Activated T-cell treated with anti-CD3 and anti-CD28 coated beads, Interleukin-2, amount 50 U/mL, for 72 hours (primary cell): ENCODE data around the gene NCLN. TPM values are rescaled to one million over a fixed set of nuclear protein-coding genes. Genes with fewer than 3 reads are reported as not detected.
A peak's percentile ranks its signal among the peaks of the same experiment; 100 is the strongest.
"Not testable (repeated sequence)": the region's sequence is repeated elsewhere in the genome, so short reads cannot be mapped to it uniquely, and the experiment has no call there.

Source experiments
- ATAC-seq, 2 donors: fragments of 150-1000 bp; cut with Tn5 transposase; replicated peaks in 1 of 2; 2 replicates each; pipeline ENCODE4 v1.10.0; 2021; ENCODE audit warnings: moderate library complexity in 2 of 2, mild to moderate bottlenecking in 1 of 2
- DNase-seq, 2 donors: peaks; one replicate each; pipeline ENCODE4 v3.0.0; 2021 to 2022; ENCODE audit warnings: mixed read lengths in 1 of 2
- H3K27ac Mint-ChIP-seq: one replicate; pipeline ENCODE4 v1.8.0; 2022; ENCODE audit warnings: mild to moderate bottlenecking, moderate library complexity, mixed read lengths
- H3K27me3 Mint-ChIP-seq: one replicate; pipeline ENCODE4 v1.8.0; 2022; ENCODE audit warnings: low read depth, mixed read lengths
- H3K36me3 Mint-ChIP-seq, 2 donors: one replicate each; pipeline ENCODE4 v1.8.0; 2022; ENCODE audit warnings: mixed read lengths in 2 of 2, mild to moderate bottlenecking in 1 of 2; ENCODE audit not compliant: insufficient read depth in 2 of 2
- H3K4me1 Mint-ChIP-seq: one replicate; pipeline ENCODE4 v1.8.0; 2022; ENCODE audit warnings: low read depth, mixed read lengths
- H3K4me3 Mint-ChIP-seq, 2 donors: one replicate each; pipeline ENCODE4 v1.8.0; 2022; ENCODE audit warnings: mild to moderate bottlenecking in 2 of 2, mixed read lengths in 2 of 2, moderate library complexity in 2 of 2
- H3K9me3 Mint-ChIP-seq, 2 donors: one replicate each; pipeline ENCODE4 v1.8.0; 2022; ENCODE audit warnings: mixed read lengths in 2 of 2
- total RNA-seq, 2 donors: library from RNA; stranded (reverse); gene quantifications; one replicate each; pipeline ENCODE4 v1.2.3, GENCODE V29; 2022

NCLN gene
- total RNA-seq, 2 donors from 2014 or later = 35.0 to 38.7 TPM

DNA sequence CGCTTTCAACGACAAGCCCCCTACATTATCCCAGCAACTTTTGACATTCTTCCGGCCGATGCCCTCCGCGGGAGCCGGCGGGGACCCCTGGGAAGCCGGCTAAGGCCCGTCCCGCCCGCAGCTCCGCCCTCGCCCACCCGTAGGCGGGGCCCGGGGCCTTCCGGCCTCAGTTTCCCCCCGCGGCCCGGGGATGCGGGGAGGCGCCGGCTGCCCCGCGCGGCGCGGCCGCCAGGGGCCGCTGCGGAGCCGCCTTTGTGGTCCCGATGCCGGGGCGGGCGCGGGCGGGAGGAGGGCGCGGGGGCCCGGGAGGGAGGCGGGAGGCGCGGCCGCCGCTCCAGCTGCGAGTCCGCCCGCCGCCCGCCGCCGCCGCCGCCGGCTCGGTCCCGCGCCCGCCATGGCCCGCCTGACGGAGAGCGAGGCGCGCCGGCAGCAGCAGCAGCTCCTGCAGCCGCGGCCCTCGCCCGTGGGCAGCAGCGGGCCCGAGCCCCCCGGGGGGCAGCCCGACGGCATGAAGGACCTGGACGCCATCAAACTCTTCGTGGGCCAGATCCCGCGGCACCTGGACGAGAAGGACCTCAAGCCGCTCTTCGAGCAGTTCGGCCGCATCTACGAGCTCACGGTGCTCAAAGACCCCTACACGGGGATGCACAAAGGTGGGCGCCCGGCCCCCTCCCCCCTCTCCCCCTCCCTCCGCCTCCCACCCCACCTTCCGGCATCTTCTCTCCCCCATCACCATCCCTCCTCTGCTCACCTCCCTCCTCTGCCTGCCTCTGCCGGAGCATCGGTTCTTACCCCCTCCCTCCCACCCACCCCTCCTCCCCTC, 38.8 kb downstream of the NCLN start, which contains the start of gene CELF5:
Gene CELF5 (plus strand): TSS at position 316 of the 823 bp plus-strand sequence. CDS start 79 bp downstream, at position 395.
- Mint-ChIP-seq H3K27me3 (peaks cover 26% of the 10 kb centered on the region), H3K27ac (no peak within 1 kb of the TSS), H3K4me3 (peak within 1 kb of the TSS; percentile 39 to 49)

GRCh38 chr19:3225169-3225485, 39.4 kb downstream of the NCLN start:
- no peak for ATAC-seq
- no peak for DNase-seq
- H3K27me3 Mint-ChIP-seq = peaks cover 26% of the 10 kb centered on the region
- no peaks in the 10 kb centered on the region for H3K4me1 Mint-ChIP-seq
- no peaks in the 10 kb centered on the region for H3K9me3 Mint-ChIP-seq
- H3K27ac Mint-ChIP-seq = no peak overlapping the region
- no peaks in the 10 kb centered on the region for H3K36me3 Mint-ChIP-seq
- peak overlapping the region; percentile 34 to 49 for H3K4me3 Mint-ChIP-seq

More for the DNA sequence above, 38.8 kb downstream of the NCLN start, which contains the start of gene CELF5:
- ATAC-seq (peak; percentile 75 to 79), DNase-seq (peak; percentile 57 to 70)
- Mint-ChIP-seq H3K9me3 (no peaks in the 10 kb centered on the region), H3K36me3 (no peaks in the 10 kb centered on the region), H3K4me1 (no peaks in the 10 kb centered on the region)

DNA sequence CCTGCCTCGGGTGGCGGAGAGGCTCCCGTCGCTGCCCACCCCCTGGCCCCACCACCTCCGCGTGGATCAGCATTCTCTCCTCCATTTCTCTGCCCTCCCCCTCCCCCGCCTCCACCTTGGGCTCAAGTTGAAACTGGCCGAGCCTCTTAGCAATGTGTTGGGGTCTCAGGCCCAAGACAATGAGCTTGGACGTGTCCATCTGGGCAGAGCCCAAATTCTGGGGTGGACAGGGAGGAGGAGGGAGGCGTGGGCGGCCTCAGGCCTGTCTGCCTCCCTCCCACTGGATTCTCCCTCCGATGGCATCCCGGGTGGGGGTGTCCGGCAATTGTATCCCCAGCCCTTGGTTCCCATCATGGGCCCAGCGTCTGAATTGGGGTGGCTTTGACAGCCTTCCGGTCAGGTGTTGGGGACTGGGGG, 40.0 kb downstream of the NCLN start:
- no peak for DNase-seq
- no peak for ATAC-seq
- Mint-ChIP-seq H3K9me3 (no peaks in the 10 kb centered on the region), H3K27ac (no peak overlapping the region), H3K4me1 (no peaks in the 10 kb centered on the region), H3K36me3 (no peaks in the 10 kb centered on the region), H3K4me3 (no peak overlapping the region), H3K27me3 (peaks cover 26% of the 10 kb centered on the region)

- Mint-ChIP-seq H3K36me3 (no peaks in the 10 kb centered on the region), H3K4me3 (no peak overlapping the region), H3K27ac (no peak overlapping the region), H3K4me1 (no peaks in the 10 kb centered on the region), H3K9me3 (peaks cover 0 to 3% of the 10 kb centered on the region in 2 donors), H3K27me3 (peaks cover 26% of the 10 kb centered on the region)
- DNase-seq (no peak), ATAC-seq (no peak)
Measured at GRCh38 chr19:3227054-3227626, 41.4 kb downstream of the NCLN start.

GRCh38 chr19:3229346-3229743, 43.6 kb downstream of the NCLN start:
- H3K9me3 Mint-ChIP-seq = peaks cover 0 to 3% of the 10 kb centered on the region in 2 donors
- no peak overlapping the region for H3K4me3 Mint-ChIP-seq
- H3K27ac Mint-ChIP-seq = no peak overlapping the region
- DNase-seq (no peak), ATAC-seq (no peak)
- no peaks in the 10 kb centered on the region for H3K4me1 Mint-ChIP-seq
- no peaks in the 10 kb centered on the region for H3K36me3 Mint-ChIP-seq
- H3K27me3 Mint-ChIP-seq = peaks cover 32% of the 10 kb centered on the region

- Mint-ChIP-seq H3K9me3 (peaks cover 0 to 3% of the 10 kb centered on the region in 2 donors), H3K4me3 (no peak overlapping the region), H3K4me1 (no peaks in the 10 kb centered on the region), H3K27me3 (peaks cover 36% of the 10 kb centered on the region), H3K36me3 (no peaks in the 10 kb centered on the region), H3K27ac (no peak overlapping the region)
- ATAC-seq (no peak), DNase-seq (no peak)
Measured at GRCh38 chr19:3229888-3230496, 44.3 kb downstream of the NCLN start.

GRCh38 chr19:3231288-3231687, 45.6 kb downstream of the NCLN start:
- no peak for ATAC-seq
- H3K4me3 Mint-ChIP-seq = no peak overlapping the region

DNA sequence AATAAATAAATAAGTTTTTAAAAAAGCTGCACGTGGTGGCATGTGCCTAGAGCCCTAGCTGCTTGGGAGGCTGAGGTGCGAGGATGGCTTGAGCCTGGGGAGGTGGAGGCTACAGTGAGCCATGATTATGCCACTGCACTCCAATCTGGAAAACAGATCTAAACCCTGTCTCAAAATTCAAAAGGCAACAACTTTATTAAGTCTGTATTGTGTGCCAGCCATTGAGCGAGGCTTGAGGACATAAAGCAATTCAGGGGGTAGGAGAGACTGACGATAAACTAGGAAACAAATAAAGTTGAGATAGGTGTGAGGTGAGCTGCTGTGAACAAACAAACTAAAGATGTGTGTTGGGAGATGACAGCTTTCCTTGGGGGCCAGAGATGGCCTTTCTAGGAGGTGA, 47.4 kb downstream of the NCLN start:
- no peaks in the 10 kb centered on the region for H3K36me3 Mint-ChIP-seq
- ATAC-seq (no peak), DNase-seq (no peak)
- peaks cover 0 to 3% of the 10 kb centered on the region in 2 donors for H3K9me3 Mint-ChIP-seq
- no peak overlapping the region for H3K27ac Mint-ChIP-seq
- no peak overlapping the region for H3K4me3 Mint-ChIP-seq
- peaks cover 15% of the 10 kb centered on the region for H3K27me3 Mint-ChIP-seq
- no peaks in the 10 kb centered on the region for H3K4me1 Mint-ChIP-seq

More at GRCh38 chr19:3231288-3231687, 45.6 kb downstream of the NCLN start:
- peaks cover 34% of the 10 kb centered on the region for H3K27me3 Mint-ChIP-seq
- no peaks in the 10 kb centered on the region for H3K4me1 Mint-ChIP-seq
- H3K36me3 Mint-ChIP-seq = no peaks in the 10 kb centered on the region
- H3K27ac Mint-ChIP-seq = no peak overlapping the region
- H3K9me3 Mint-ChIP-seq = peaks cover 0 to 3% of the 10 kb centered on the region in 2 donors
- no peak for DNase-seq

GRCh38 chr19:3233831-3234230, 48.1 kb downstream of the NCLN start:
- no peak overlapping the region for H3K27ac Mint-ChIP-seq
- no peaks in the 10 kb centered on the region for H3K36me3 Mint-ChIP-seq
- no peak for ATAC-seq
- H3K9me3 Mint-ChIP-seq = peaks cover 0 to 3% of the 10 kb centered on the region in 2 donors
- peaks cover 13% of the 10 kb centered on the region for H3K27me3 Mint-ChIP-seq
- no peak for DNase-seq
- no peak overlapping the region for H3K4me3 Mint-ChIP-seq
- H3K4me1 Mint-ChIP-seq = no peaks in the 10 kb centered on the region

GRCh38 chr19:3234800-3235199, 49.1 kb downstream of the NCLN start:
- peaks cover 0 to 3% of the 10 kb centered on the region in 2 donors for H3K9me3 Mint-ChIP-seq
- no peak for ATAC-seq
- H3K36me3 Mint-ChIP-seq = no peaks in the 10 kb centered on the region
- no peak overlapping the region for H3K4me3 Mint-ChIP-seq
- DNase-seq = peak; percentile 25 to 41
- H3K4me1 Mint-ChIP-seq = no peaks in the 10 kb centered on the region
- no peak overlapping the region for H3K27ac Mint-ChIP-seq
- peaks cover 13% of the 10 kb centered on the region for H3K27me3 Mint-ChIP-seq

GRCh38 chr19:3235604-3236003, 49.9 kb downstream of the NCLN start:
- peaks cover 13% of the 10 kb centered on the region for H3K27me3 Mint-ChIP-seq
- H3K36me3 Mint-ChIP-seq, H3K4me3 Mint-ChIP-seq, H3K4me1 Mint-ChIP-seq, H3K9me3 Mint-ChIP-seq, ATAC-seq, H3K27ac Mint-ChIP-seq, DNase-seq: not testable (repeated sequence)

DNA sequence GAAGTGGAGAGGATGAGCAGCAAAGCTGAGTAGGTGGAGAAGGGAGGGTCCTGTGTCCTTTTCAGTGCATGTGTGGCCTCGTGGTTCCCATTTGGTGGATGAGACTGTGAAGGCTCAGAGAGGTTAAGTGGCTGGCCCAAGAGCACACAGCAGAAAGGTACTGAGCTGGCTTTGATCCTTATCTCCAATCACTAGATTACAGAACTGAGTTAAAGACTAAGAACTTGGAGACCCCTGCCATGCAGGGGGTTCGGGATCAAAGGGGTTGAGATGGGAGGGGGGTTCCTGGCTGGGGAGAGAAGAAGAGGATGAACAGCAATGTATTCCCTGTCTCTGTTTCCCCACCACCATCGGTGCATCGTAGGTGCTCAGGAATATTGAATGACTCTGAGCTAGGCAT, 50.5 kb downstream of the NCLN start:
- Mint-ChIP-seq H3K27me3 (peaks cover 13% of the 10 kb centered on the region), H3K4me3 (no peak overlapping the region), H3K4me1 (no peaks in the 10 kb centered on the region), H3K9me3 (peaks cover 0 to 3% of the 10 kb centered on the region in 2 donors), H3K36me3 (no peaks in the 10 kb centered on the region), H3K27ac (no peak overlapping the region)
- DNase-seq (no peak), ATAC-seq (no peak)

- Mint-ChIP-seq H3K4me3 (no peak overlapping the region), H3K4me1 (no peaks in the 10 kb centered on the region), H3K36me3 (no peaks in the 10 kb centered on the region), H3K9me3 (no peaks in the 10 kb centered on the region), H3K27me3 (peaks cover 13% of the 10 kb centered on the region), H3K27ac (no peak overlapping the region)
- no peak for ATAC-seq
- no peak for DNase-seq
Measured at GRCh38 chr19:3238066-3238561, 52.4 kb downstream of the NCLN start.
